Breast epithelium (tissue), 3 donors: ENCODE results near the gene NAV2.

ENCODE experiments used
- CTCF ChIP-seq, 3 donors: fragments of 450-650 bp; IDR thresholded peaks; one replicate each; pipeline ENCODE4 v1.5.1; 2016 to 2017; ENCODE audit warnings: antibody characterized with exemption in 3 of 3, mild to moderate bottlenecking in 3 of 3, moderate library complexity in 3 of 3
- POLR2A ChIP-seq: fragments of 450-650 bp; IDR thresholded peaks from one replicate; pipeline ENCODE4 v1.6.1; 2016; ENCODE audit warnings: antibody characterized with exemption, mild to moderate bottlenecking, moderate library complexity

GRCh38 chr11:19967787-19968186, 255.2 kb downstream of the NAV2 start:
- TF ChIP-seq CTCF (IDR thresholded peaks at IDR 0.05) (no peak), POLR2A (no peak)
